ENCODE measurements around the gene RHBDL2.

GRCh38 chr1:38919130-38919529 is 22.5 kb downstream of the RHBDL2 start:
- TF ChIP-seq YY1 (IDR thresholded peaks at IDR 0.05; ENCODE audit: insufficient read depth, insufficient replicate concordance, low read depth, low read length) = no peak
- TF ChIP-seq ZNF609 (CRISPR knock-in tag; IDR thresholded peaks at IDR 0.05; ENCODE audit: borderline replicate concordance) = no peak
- no peak for TF ChIP-seq RXRA (CRISPR knock-in tag; IDR thresholded peaks at IDR 0.05)
- TF ChIP-seq EP300 (IDR thresholded peaks at IDR 0.05; ENCODE audit: low read depth in 2 of 2, low read length in 2 of 2) = no peak
- TF ChIP-seq EP300 (CRISPR knock-in tag; IDR thresholded peaks at IDR 0.05; ENCODE audit: borderline replicate concordance) = no peak
- TF ChIP-seq CTCF (CRISPR knock-in tag; IDR thresholded peaks at IDR 0.05) = peak; percentile 62
- no peak for TF ChIP-seq SMAD1 (CRISPR knock-in tag; IDR thresholded peaks at IDR 0.05; ENCODE audit: borderline replicate concordance, low read depth)
- no peak for TF ChIP-seq EZH2 (conservative IDR thresholded peaks at IDR 0.05; ENCODE audit: low read depth, low read length)
- TF ChIP-seq GATA4 (IDR thresholded peaks at IDR 0.05; ENCODE audit: borderline replicate concordance, low read depth) = no peak
- no peak for TF ChIP-seq MAFF (IDR thresholded peaks at IDR 0.05; ENCODE audit: low read depth, low read length)
